ENCODE measurements around the gene WDFY3. TPM values are rescaled to one million over a fixed set of nuclear protein-coding genes. Genes with fewer than 3 reads are reported as not detected.
A peak's percentile ranks its signal among the peaks of the same experiment; 100 is the strongest.

Gene WDFY3
- total and polyA plus RNA-seq, 2 experiments from 2014 or later = 8.0 to 89.0 TPM

- no peak for TF ChIP-seq ZNF462 (CRISPR knock-in tag; IDR thresholded peaks at IDR 0.05)
- TF ChIP-seq EZH2phosphoT487 (IDR thresholded peaks at IDR 0.05; ENCODE audit: unreplicated experiment) = no peak
- TF ChIP-seq ZNF114 (CRISPR knock-in tag; IDR thresholded peaks at IDR 0.05) = no peak
Observed at GRCh38 chr4:84750960-84751283, 215.6 kb downstream of the WDFY3 start (continued).

- peaks cover 15% of the 10 kb centered on the region; the same call in 1 of the 2 replicates for H3K36me3 ChIP-seq (ENCODE audit: insufficient read depth)
Observed at GRCh38 chr4:84750260-84750959, 216.1 kb downstream of the WDFY3 start.

More at GRCh38 chr4:84750260-84750959, 216.1 kb downstream of the WDFY3 start:
- Mint-ChIP-seq H3K4me1 (no peaks in the 10 kb centered on the region), H3K9me3 (no peaks in the 10 kb centered on the region), H3K27me3 (ENCODE audit: insufficient read depth, low read depth, poor library complexity) (no peaks in the 10 kb centered on the region), H3K36me3 (ENCODE audit: low read depth) (peaks cover 44% of the 10 kb centered on the region), H3K27ac (no peak overlapping the region), H3K4me3 (no peak overlapping the region)
- H3K9me2 ChIP-seq (ENCODE audit: insufficient read depth) = no peaks in the 10 kb centered on the region
- no peaks in the 10 kb centered on the region for H3K79me2 ChIP-seq (replicated peaks; ENCODE audit: insufficient read depth)
- ATAC-seq (peak; percentile 67), DNase-seq (ENCODE audit: low spot score) (peak; percentile 67)
- H3K4me3 ChIP-seq = no peak overlapping the region
- H3K27ac ChIP-seq (ENCODE audit: low read depth) = no peak overlapping the region
- no peak overlapping the region for H2AFZ ChIP-seq
- no peaks in the 10 kb centered on the region for H3K27me3 ChIP-seq (ENCODE audit: insufficient read depth)
- no peaks in the 10 kb centered on the region for H4K20me1 ChIP-seq (replicated peaks; ENCODE audit: insufficient read depth)
- H3K4me1 ChIP-seq (ENCODE audit: insufficient read depth) = no peaks in the 10 kb centered on the region
- TF ChIP-seq CTCF (conservative IDR thresholded peaks at IDR 0.05; ENCODE audit: low read depth in 2 of 2) (peak; percentile 58 to 80), EZH2phosphoT487 (IDR thresholded peaks at IDR 0.05; ENCODE audit: unreplicated experiment) (no peak)
- H3F3A ChIP-seq (replicated peaks; ENCODE audit: low read depth) = no peaks in the 10 kb centered on the region
- H3K4me2 ChIP-seq = no peak overlapping the region
